Activated naive CD8-positive, alpha-beta T cell treated with anti-CD3 and anti-CD28 coated beads, Interleukin-2, amount 50 U/mL, for 24 hours (primary cell): Measurements from ENCODE around the gene PEPD.

Experiments used
- ATAC-seq: fragments of 150-1000 bp; cut with Tn5 transposase; one replicate; pipeline ENCODE4 v1.10.0; 2021
- DNase-seq: peaks from one replicate; pipeline ENCODE4 v3.0.0; 2021
- H3K27ac Mint-ChIP-seq: one replicate; pipeline ENCODE4 v1.8.0; 2021; ENCODE audit warnings: mild to moderate bottlenecking, mixed read lengths
- H3K27me3 Mint-ChIP-seq: one replicate; pipeline ENCODE4 v1.8.0; 2021; ENCODE audit warnings: mixed read lengths
- H3K36me3 Mint-ChIP-seq: one replicate; pipeline ENCODE4 v1.8.0; 2021; ENCODE audit warnings: low read depth, mixed read lengths
- H3K4me1 Mint-ChIP-seq: one replicate; pipeline ENCODE4 v1.8.0; 2021; ENCODE audit warnings: mixed read lengths
- H3K4me3 Mint-ChIP-seq: one replicate; pipeline ENCODE4 v1.8.0; 2021; ENCODE audit warnings: mild to moderate bottlenecking, moderate library complexity, mixed read lengths
- H3K9me3 Mint-ChIP-seq: one replicate; pipeline ENCODE4 v1.8.0; 2021; ENCODE audit warnings: mixed read lengths

PEPD gene

GRCh38 chr19:33349319-33350289, 172.0 kb downstream of the PEPD start:
- Mint-ChIP-seq H3K9me3 (no peaks in the 10 kb centered on the region), H3K27ac (no peak overlapping the region), H3K27me3 (peaks cover 33% of the 10 kb centered on the region), H3K4me3 (no peak overlapping the region), H3K4me1 (no peaks in the 10 kb centered on the region), H3K36me3 (no peaks in the 10 kb centered on the region)
- DNase-seq: no peak
- no peak for ATAC-seq

- no peak overlapping the region for H3K27ac Mint-ChIP-seq
- no peak for ATAC-seq
- H3K36me3 Mint-ChIP-seq: no peaks in the 10 kb centered on the region
- DNase-seq: no peak
- H3K27me3 Mint-ChIP-seq: peaks cover 36% of the 10 kb centered on the region
- H3K4me1 Mint-ChIP-seq: no peaks in the 10 kb centered on the region
- no peaks in the 10 kb centered on the region for H3K9me3 Mint-ChIP-seq
- H3K4me3 Mint-ChIP-seq: no peak overlapping the region
Observed at GRCh38 chr19:33348301-33349010, 173.1 kb downstream of the PEPD start.

DNA sequence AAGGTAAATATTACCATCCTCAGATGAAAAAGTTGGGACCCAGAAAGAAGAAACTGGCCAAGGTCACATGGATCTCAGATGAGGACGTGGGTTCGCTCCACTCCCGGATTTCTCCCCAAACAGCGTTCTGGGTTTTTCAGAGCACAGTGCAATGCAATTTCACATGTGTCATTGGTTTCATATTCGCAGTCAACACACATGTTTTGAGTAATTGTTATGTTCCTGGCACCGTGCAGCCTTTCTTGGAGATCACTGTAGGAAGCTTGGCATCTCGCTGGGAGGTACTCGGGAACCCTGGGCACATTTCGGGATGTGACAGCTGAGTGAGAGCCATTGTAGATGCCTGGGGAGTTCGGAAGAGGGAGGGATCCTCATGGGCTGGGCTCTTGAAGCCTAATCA, 174.3 kb downstream of the PEPD start:
- Mint-ChIP-seq H3K27ac (no peak overlapping the region), H3K4me1 (no peaks in the 10 kb centered on the region), H3K4me3 (no peak overlapping the region), H3K9me3 (no peaks in the 10 kb centered on the region), H3K36me3 (no peaks in the 10 kb centered on the region), H3K27me3 (peaks cover 46% of the 10 kb centered on the region)
- no peak for ATAC-seq
- DNase-seq: no peak

- Mint-ChIP-seq H3K4me1 (no peaks in the 10 kb centered on the region), H3K27ac (no peak overlapping the region), H3K4me3 (no peak overlapping the region), H3K36me3 (no peaks in the 10 kb centered on the region), H3K9me3 (no peaks in the 10 kb centered on the region), H3K27me3 (peaks cover 49% of the 10 kb centered on the region)
- DNase-seq (no peak), ATAC-seq (no peak)
Observed at GRCh38 chr19:33346665-33347064, 174.9 kb downstream of the PEPD start.

GRCh38 chr19:33345163-33345562, 176.4 kb downstream of the PEPD start:
- H3K4me1 Mint-ChIP-seq: no peaks in the 10 kb centered on the region
- no peaks in the 10 kb centered on the region for H3K36me3 Mint-ChIP-seq
- DNase-seq (no peak), ATAC-seq (no peak)
- no peaks in the 10 kb centered on the region for H3K9me3 Mint-ChIP-seq
- H3K27me3 Mint-ChIP-seq: peaks cover 61% of the 10 kb centered on the region
- H3K27ac Mint-ChIP-seq: no peak overlapping the region
- no peak overlapping the region for H3K4me3 Mint-ChIP-seq

- DNase-seq (no peak), ATAC-seq (no peak)
- H3K27me3 Mint-ChIP-seq: peaks cover 54% of the 10 kb centered on the region
- no peaks in the 10 kb centered on the region for H3K36me3 Mint-ChIP-seq
- no peak overlapping the region for H3K4me3 Mint-ChIP-seq
- H3K4me1 Mint-ChIP-seq: no peaks in the 10 kb centered on the region
- H3K27ac Mint-ChIP-seq: no peak overlapping the region
- no peaks in the 10 kb centered on the region for H3K9me3 Mint-ChIP-seq
Observed at GRCh38 chr19:33344573-33344925, 177.0 kb downstream of the PEPD start.

GRCh38 chr19:33343859-33344572, 177.6 kb downstream of the PEPD start:
- H3K4me3 Mint-ChIP-seq: no peak overlapping the region
- H3K27me3 Mint-ChIP-seq: peaks cover 54% of the 10 kb centered on the region
- no peaks in the 10 kb centered on the region for H3K4me1 Mint-ChIP-seq
- DNase-seq: no peak
- no peak overlapping the region for H3K27ac Mint-ChIP-seq
- no peaks in the 10 kb centered on the region for H3K9me3 Mint-ChIP-seq
- no peaks in the 10 kb centered on the region for H3K36me3 Mint-ChIP-seq
- no peak for ATAC-seq

DNA sequence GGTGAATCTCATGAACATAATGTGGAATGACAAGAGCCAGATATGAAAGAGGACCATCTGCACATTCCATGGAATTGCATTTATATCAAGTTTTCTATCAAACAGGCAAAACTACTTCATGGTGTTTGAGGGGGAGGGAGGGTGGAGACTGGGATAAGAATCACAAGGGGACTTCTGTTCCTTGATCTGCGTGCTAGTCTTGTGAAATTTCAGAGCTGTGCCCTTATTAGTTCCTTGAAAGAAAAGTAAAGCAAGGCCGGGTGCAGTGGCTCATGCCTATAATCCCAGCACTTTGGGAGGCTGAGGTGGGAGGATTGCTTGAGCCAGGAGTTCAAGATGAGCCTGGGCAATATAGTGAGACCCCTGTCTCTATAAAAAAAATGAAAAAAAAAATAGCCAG, 178.3 kb downstream of the PEPD start:
- peaks cover 56% of the 10 kb centered on the region for H3K27me3 Mint-ChIP-seq
- H3K9me3 Mint-ChIP-seq: no peaks in the 10 kb centered on the region
- no peak overlapping the region for H3K4me3 Mint-ChIP-seq
- H3K36me3 Mint-ChIP-seq: no peaks in the 10 kb centered on the region
- ATAC-seq (no peak), DNase-seq (no peak)
- no peak overlapping the region for H3K27ac Mint-ChIP-seq
- no peaks in the 10 kb centered on the region for H3K4me1 Mint-ChIP-seq

DNA sequence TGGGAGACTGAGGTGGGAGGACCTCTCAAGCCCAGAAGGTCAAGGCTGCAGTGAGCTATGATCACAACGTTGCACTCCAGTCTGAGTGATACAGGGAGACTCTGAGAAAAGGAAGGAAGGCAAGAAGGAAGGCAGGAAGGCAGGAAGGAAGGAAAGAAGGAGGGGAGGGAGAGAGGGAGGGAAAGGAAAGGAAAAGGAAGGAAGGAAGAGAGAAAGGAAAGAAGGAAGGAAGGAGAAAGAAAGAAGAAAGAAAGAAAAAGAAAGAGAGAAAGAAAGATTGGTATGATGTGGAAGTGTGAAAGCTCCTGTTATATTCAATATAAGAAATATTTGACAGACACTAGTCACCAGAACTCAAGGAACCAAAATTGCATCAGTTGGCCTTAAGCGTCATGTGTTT, 180.6 kb downstream of the PEPD start:
- Mint-ChIP-seq H3K4me1 (no peaks in the 10 kb centered on the region), H3K36me3 (no peaks in the 10 kb centered on the region), H3K4me3 (no peak overlapping the region), H3K27ac (no peak overlapping the region), H3K9me3 (no peaks in the 10 kb centered on the region), H3K27me3 (peaks cover 49% of the 10 kb centered on the region)
- no peak for ATAC-seq
- DNase-seq: no peak

DNA sequence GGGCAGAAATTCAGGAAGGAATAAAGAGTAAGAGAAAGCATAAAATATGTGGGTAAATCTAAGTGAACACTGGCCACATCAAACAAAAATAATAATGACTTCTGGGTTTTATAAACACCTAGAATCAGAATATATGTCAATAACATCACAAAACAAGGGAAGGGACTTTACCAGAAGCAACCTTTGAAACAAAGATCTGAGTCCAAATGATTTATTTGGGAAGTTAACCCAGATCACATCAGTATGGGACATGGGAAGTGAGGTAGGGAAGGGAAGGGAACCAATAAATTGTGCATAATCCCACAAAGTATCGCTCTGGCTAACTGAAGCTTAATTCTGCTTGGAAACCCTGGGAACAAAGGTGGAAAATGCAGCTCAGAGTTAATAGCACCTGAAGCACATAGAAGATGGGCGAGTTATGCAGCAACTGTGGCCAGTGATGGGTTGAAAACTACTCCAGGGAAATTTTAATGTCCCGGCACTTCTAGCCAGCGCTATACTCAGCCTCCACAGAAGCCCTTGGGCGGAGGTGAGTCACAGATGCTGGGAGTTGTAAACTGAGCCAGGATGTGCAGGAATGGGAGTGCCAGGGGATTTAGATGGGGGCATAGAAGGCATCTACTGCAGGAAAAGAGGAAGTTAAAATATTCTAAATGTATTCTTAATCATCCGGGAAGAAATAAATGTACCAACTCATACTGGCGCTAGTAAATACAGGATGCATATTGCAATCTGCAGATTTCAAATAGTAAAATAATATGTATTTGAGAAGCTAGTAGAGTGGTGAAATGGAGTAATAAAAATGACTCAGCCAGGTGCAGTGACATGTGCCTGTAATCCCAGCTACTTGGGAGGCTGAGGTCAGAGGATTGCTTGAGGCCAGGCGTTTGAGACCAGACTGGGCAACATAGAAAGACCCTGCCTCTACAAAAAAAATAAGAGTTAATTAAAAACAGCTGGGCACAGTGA, 182.3 kb downstream of the PEPD start:
- H3K4me1 Mint-ChIP-seq: no peaks in the 10 kb centered on the region
- peaks cover 39% of the 10 kb centered on the region for H3K27me3 Mint-ChIP-seq
- H3K4me3 Mint-ChIP-seq: no peak overlapping the region
- no peak overlapping the region for H3K27ac Mint-ChIP-seq
- ATAC-seq: no peak
- no peaks in the 10 kb centered on the region for H3K36me3 Mint-ChIP-seq
- H3K9me3 Mint-ChIP-seq: no peaks in the 10 kb centered on the region
- DNase-seq: no peak
